Cardiac muscle cell (in vitro differentiated cells and primary cell): ENCODE data around the gene GSTP1. TPM values are rescaled to one million over a fixed set of nuclear protein-coding genes. Genes with fewer than 3 reads are reported as not detected.
"Not testable (repeated sequence)": the region's sequence is repeated elsewhere in the genome, so short reads cannot be mapped to it uniquely, and the experiment has no call there.

Source experiments
- DNase-seq, 2 donors: peaks; one replicate each; pipeline versions ENCODE4 v3.0.0 to v3.0.0-alpha.2; 2010 to 2017; ENCODE audit warnings: low read depth in 1 of 2, low spot score in 1 of 2
- H3K27ac ChIP-seq: fragments of 200-600 bp; sonication (generic); 2 replicates; pipeline ENCODE4 v1.5.1; 2016
- H3K27me3 ChIP-seq: fragments of 200-600 bp; sonication (generic); 2 replicates; pipeline ENCODE4 v1.6.0; 2016; ENCODE audit warnings: control low read depth
- H3K36me3 ChIP-seq: fragments of 200-600 bp; sonication (generic); 2 replicates; pipeline ENCODE4 v1.5.1; 2016; ENCODE audit warnings: control low read depth
- H3K4me1 ChIP-seq: fragments of 200-600 bp; sonication (generic); 2 replicates; pipeline ENCODE4 v1.8.1; 2017; ENCODE audit warnings: low read depth, mild to moderate bottlenecking, mixed run types
- H3K4me3 ChIP-seq: fragments of 200-600 bp; sonication (generic); 2 replicates; pipeline ENCODE4 v1.5.1; 2016; ENCODE audit warnings: mild to moderate bottlenecking
- H3K9me3 ChIP-seq: fragments of 200-600 bp; sonication (generic); 2 replicates; pipeline ENCODE4 v1.5.1; 2017; ENCODE audit warnings: low read depth, mild to moderate bottlenecking, control low read depth
- polyA plus RNA-seq: library from polyadenylated mRNA; unstranded; fragments of >200 nt; fragmentation: Nextera tagmentation; extraction: Ambion mirVana; gene quantifications from 2 replicates; pipeline ENCODE4 v1.2.1, GENCODE V29; 2016
- total RNA-seq: library from RNA; depleted of rRNA; stranded (reverse); fragments of >200 nt; gene quantifications from 2 replicates; pipeline ENCODE4 v1.2.3, GENCODE V29; 2016
- TF ChIP-seq, protein P1 (sequence below): IDR thresholded peaks from 2 replicates; pipeline ENCODE4 v1.5.1; 2012; ENCODE audit warnings: low read depth, mild to moderate bottlenecking, low read length

GSTP1 gene
- total and polyA plus RNA-seq, 2 experiments from 2014 or later: 957 to 1,052 TPM

DNA sequence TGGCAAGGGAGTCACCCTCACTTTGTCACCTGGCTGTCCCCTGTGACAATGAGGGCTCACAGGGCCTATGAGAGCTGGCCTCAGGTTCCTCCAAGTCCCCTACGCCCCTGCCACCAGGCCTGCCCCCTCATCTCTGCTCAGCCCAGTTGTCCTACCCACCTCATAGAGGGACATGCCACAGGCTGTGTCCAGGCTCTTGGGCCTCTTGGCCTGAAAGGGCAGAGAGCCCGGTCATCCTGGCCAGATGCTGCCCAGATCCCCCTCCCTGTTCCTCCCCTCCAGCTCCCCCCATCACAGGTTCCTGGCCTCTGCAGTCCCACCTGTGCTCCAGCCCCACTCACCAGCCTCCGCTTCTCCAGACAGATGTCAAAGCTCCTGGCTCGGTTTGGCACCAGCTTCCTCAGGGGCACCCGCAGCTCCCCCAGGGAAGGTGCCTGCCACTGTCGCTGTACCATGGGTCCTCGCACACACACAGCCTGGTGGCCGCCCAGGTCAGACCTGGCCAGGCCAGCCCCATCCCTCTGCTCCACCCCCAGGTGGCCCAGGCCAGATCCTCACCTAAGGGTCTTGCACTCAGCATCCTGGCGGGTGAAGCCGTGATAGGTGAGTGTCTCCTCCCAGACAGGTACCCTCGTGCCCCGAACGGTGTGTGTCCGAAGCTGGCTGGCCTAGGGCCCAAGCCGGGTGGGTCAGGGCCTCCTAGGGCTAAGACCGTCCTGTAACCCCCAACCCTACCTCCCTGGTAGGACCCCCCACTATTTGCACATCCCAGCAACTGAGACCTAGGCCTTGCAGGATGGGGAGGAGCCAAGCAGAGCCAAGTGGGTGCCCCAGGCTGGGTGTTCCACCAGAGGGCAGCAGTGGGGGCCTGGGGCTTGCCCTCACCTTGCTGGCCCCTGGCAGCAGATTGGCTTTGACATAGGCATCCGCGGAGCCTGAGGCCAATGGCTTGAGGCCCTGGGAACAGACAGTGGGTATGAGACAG, 31.4 kb downstream of the GSTP1 start:
- TF ChIP-seq, protein P1, sequence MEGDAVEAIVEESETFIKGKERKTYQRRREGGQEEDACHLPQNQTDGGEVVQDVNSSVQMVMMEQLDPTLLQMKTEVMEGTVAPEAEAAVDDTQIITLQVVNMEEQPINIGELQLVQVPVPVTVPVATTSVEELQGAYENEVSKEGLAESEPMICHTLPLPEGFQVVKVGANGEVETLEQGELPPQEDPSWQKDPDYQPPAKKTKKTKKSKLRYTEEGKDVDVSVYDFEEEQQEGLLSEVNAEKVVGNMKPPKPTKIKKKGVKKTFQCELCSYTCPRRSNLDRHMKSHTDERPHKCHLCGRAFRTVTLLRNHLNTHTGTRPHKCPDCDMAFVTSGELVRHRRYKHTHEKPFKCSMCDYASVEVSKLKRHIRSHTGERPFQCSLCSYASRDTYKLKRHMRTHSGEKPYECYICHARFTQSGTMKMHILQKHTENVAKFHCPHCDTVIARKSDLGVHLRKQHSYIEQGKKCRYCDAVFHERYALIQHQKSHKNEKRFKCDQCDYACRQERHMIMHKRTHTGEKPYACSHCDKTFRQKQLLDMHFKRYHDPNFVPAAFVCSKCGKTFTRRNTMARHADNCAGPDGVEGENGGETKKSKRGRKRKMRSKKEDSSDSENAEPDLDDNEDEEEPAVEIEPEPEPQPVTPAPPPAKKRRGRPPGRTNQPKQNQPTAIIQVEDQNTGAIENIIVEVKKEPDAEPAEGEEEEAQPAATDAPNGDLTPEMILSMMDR: peak; percentile 55
- Histone ChIP-seq H3K4me1 (peaks cover 28% of the 10 kb centered on the region), H3K27ac (peak overlapping the region; percentile 7), H3K27me3 (no peaks in the 10 kb centered on the region), H3K36me3 (peaks cover 11% of the 10 kb centered on the region), H3K4me3 (no peak overlapping the region), H3K9me3 (no peaks in the 10 kb centered on the region)
- peak; percentile 23 to 65 for DNase-seq

DNA sequence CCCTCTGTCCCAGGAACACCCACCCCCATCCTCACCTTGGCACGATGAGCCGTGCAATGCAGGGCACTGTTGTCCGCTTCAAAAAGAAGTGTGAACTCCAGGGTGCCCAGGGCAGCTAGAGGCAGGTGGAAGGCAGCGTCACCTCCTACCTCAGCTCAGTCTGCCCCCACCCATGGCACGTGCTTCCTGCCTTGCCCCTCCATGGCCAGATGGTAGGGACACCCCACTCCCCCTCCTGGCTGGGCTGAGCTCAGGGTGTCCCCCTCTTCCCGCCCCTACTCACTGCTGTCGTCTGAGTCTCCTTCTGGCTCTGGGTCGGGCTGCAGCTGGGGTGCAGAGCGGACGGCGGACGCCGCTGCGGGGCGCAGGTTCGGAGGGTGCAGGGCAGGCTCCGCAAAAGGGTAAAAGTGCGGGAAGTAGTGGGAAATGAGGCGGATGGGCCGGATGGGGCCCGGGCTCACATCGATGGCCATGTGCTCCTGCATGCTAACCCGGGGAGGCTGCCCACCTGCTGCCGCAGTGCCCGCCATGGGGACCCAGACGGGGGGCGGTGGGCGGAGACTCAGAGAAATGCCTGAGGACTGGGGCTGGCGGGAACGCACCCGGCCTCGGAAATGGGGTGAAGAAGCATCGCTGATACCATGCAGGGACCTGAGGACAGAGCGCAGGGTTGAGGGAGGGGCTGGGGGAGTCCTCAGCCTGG, 32.3 kb downstream of the GSTP1 start:
- no peaks in the 10 kb centered on the region for H3K27me3 ChIP-seq
- no peak overlapping the region for H3K4me3 ChIP-seq

DNA sequence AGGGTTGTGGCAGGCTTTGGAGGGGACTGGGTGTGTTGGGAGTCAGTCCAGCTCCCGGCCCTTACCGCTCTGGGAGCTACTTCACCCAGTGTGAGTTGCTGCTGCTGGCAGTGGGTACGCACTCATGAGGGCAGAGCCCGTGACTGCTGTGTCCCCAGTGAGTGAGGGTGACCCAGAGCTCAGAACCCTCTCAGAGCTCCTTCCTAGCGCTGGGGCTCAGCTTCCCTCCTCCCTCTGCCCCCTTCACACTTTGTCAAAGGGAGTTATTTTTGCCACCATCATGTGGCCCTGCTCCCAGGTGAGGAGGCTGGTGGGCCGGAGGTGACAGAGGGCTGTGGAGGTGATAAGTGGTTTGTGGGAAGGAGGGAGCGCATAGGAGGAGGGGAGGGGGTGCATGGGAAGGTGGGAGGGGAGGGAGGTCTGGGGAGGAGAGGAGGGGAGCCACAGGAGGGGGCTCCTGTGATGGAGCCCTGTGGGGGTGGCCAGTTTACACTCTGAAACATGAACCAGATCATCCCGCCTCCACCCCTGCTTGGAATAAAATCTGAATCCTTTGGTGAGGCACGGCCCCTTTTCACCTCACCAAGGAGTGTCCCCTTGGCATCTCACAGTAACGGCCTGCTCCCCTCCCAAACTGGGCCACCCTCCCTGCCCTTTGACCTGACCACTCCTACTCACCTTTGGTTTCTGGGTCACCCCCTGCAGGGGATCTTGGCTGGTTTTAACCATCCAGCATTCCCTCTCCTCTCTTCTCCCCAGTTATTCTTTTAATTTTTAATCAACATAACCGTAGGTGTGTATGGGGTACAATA, 33.0 kb downstream of the GSTP1 start:
- Histone ChIP-seq H3K27ac (peak overlapping the region; percentile 8), H3K4me3 (no peak overlapping the region), H3K9me3 (no peaks in the 10 kb centered on the region), H3K4me1 (peaks cover 28% of the 10 kb centered on the region), H3K27me3 (no peaks in the 10 kb centered on the region), H3K36me3 (no peaks in the 10 kb centered on the region)
- TF ChIP-seq, protein P1: no peak
- no peak for DNase-seq

More for the DNA sequence above, 32.3 kb downstream of the GSTP1 start:
- DNase-seq: no peak
- H3K27ac ChIP-seq: peak overlapping the region; percentile 8
- TF ChIP-seq, protein P1: no peak
- peaks cover 3% of the 10 kb centered on the region for H3K36me3 ChIP-seq
- H3K9me3 ChIP-seq: no peaks in the 10 kb centered on the region
- peaks cover 28% of the 10 kb centered on the region for H3K4me1 ChIP-seq

DNA sequence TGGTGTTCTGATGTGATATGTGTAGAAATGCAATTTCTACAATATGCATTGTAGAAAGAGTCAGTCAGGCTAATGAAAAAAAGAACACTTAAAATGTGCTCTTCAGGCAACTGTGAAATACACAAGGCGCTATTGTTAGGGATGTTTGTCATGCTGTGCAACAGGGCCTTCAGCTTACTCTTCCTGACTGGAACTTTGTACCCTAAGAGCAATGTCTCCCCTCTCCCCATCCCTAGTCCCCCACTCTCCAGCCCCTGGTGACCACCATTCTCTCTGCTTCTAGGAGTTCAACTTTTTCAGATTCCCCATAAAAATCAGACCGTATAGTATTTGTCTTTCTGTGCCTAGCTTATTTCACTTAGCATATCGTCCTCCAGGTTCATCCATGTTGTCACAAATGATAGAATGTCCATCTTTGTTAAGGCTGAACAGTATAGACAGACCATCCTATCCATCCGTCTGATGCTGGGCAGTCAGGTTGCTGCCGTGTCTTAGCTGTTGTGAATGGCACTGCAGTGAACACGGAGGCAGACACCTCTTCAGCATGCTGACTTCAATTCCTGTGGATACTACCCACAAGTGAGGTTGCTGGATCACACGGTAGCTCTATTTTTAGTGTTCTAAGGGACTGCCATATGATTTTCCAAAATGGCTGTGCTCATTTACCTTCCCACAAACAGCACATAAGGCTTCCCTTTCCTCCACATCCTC, 33.8 kb downstream of the GSTP1 start:
- Histone ChIP-seq H3K27me3 (no peaks in the 10 kb centered on the region), H3K36me3 (no peaks in the 10 kb centered on the region), H3K4me1 (peaks cover 28% of the 10 kb centered on the region), H3K9me3 (no peaks in the 10 kb centered on the region), H3K4me3 (no peak overlapping the region), H3K27ac (no peak overlapping the region)
- TF ChIP-seq, protein P1: no peak
- no peak for DNase-seq

DNA sequence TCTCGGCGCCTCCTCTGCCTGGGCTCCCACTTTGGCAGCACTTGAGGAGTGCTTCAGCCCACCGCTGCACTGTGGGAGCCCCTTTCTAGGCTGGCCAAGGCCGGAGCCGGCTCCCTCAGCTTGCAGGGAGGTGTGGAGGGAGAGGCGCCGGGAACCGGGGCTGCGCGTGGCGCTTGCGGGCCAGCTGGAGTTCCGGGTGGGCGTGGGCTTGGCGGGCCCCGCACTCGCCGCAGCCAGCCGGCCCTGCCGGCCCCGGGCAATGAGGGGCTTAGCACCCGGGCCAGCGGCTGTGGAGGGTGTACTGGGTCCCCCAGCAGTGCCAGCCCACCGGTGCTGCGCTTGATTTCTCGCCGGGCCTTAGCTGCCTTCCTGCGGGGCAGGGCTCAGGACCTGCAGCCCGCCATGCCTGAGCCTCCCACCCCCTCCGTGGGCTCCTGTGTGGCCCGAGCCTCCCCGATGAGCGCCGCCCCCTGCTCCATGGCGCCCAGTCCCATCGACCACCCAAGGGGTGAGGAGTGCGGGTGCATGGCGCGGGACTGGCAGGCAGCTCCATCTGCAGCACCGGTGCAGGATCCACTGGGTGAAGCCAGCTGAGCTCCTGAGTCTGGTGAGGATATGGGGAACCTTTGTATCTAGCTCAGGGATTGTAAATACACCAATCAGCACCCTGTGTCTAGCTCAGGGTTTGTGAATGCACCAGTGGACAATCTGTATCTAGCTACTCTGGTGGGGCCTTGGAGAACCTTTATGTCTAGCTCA, 35.5 kb downstream of the GSTP1 start:
- DNase-seq, H3K9me3 ChIP-seq, H3K36me3 ChIP-seq, H3K4me3 ChIP-seq, H3K27me3 ChIP-seq: not testable (repeated sequence)
- H3K27ac ChIP-seq: peak overlapping the region; percentile 83
- H3K4me1 ChIP-seq: peaks cover 23% of the 10 kb centered on the region

DNA sequence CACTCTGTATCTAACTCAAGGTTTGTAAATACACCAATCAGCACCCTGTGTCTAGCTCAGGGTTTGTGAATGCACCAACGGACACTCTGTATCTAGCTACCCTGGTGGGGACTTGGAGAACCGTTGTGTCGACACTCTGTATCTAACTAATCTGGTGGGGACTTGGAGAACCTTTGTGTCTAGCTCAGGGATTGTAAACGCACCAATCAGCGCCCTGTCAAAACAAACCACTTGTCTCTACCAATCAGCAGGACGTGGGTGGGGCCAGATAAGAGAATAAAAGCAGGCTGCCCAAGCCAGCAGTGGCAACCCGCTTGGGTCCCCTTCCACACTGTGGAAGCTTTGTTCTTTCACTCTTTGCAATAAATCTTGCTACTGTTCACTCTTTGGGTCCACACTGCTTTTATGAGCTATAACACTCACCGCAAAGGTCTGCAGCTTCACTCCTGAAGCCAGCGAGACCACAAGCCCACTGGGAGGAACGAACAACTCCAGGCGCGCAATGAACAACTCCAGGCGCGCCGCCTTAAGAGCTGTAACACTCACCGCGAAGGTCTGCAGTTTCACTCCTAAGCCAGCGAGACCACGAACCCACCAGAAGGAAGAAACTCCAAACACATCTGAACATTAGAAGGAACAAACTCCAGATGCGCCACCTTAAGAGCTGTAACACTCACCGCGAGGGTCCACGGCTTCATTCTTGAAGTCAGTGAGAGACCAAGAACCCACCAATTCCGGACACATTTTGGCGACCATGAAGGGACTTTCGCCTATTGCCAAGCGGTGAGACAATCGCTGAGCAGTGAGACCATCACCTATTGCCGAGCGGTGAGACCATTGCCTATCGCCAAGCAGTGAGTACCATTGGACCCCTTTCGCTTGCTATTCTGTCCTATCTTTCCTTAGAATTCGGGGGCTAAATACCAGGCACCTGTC, 36.3 kb downstream of the GSTP1 start:
- H3K4me1 ChIP-seq: peaks cover 19% of the 10 kb centered on the region
- H3K4me3 ChIP-seq: peak overlapping the region; percentile 63
- H3K27me3 ChIP-seq, H3K9me3 ChIP-seq, H3K36me3 ChIP-seq: not testable (repeated sequence)
- DNase-seq: peak in 1 of 2 donors; percentile 47
- peak overlapping the region; percentile 83 for H3K27ac ChIP-seq

DNA sequence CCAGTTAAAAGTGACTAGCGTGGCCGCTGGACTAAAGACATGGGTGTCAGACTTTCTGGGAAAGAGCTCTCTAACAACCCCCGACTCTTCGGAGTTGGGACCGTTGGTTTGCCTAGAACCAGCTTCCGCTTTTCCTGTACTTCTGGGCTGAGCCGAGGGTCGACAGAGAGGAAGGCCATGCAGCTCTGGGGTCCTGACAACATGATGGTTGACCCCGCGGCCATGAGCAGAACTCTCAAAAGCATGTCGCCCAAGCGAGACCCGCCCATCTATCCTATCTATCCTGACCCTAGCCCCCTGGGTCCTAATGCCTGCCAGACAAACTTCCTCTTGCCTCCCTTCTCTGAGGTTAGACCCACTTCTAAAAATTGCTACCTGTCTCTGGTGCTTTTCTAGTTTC, 37.0 kb downstream of the GSTP1 start:
- not testable (repeated sequence) for H3K9me3 ChIP-seq, H3K27me3 ChIP-seq, H3K36me3 ChIP-seq
- H3K4me3 ChIP-seq: peak overlapping the region; percentile 63
- H3K27ac ChIP-seq: peak overlapping the region; percentile 83
- DNase-seq: peak in 1 of 2 donors; percentile 76
- peaks cover 19% of the 10 kb centered on the region for H3K4me1 ChIP-seq
